Sigmoid colon (tissue), 7 donors: ENCODE measurements around the gene WNT1. TPM values are rescaled to one million over a fixed set of nuclear protein-coding genes. Genes with fewer than 3 reads are reported as not detected.

Experiments
- DNase-seq: peaks from one replicate; pipeline ENCODE4 v3.0.0-alpha.2; 2019
- H3K27ac ChIP-seq, 4 donors: fragments of 200-600 bp; sonication (generic); one replicate each; pipeline ENCODE4 v1.5.1; 2016 to 2019; ENCODE audit warnings: mild to moderate bottlenecking in 1 of 4
- H3K27me3 ChIP-seq, 3 donors: fragments of 200-600 bp; sonication (generic); one replicate each; pipeline ENCODE4 v1.5.1; 2019; ENCODE audit warnings: mild to moderate bottlenecking in 1 of 3
- H3K36me3 ChIP-seq, 4 donors: fragments of 200-600 bp; sonication (generic); one replicate each; pipeline ENCODE4 v1.5.1; 2016 to 2019
- H3K4me1 ChIP-seq, 4 donors: fragments of 200-600 bp; sonication (generic); one replicate each; pipeline ENCODE4 v1.5.1; 2017 to 2019
- H3K4me3 ChIP-seq, 4 donors: fragments of 200-600 bp; sonication (generic); one replicate each; pipeline ENCODE4 v1.5.1; 2017 to 2019; ENCODE audit warnings: mild to moderate bottlenecking in 2 of 4, moderate library complexity in 1 of 4
- H3K9me3 ChIP-seq, 4 donors: fragments of 200-600 bp in 3 of 4; sonication (generic) in 3 of 4; one replicate each; pipeline versions ENCODE4 v1.5.1 to v1.6.1; 2013 to 2019
- CTCF ChIP-seq, 4 experiments: fragments of 450-650 bp in 3 of 4; fragments of 200-600 bp in 1 of 4; IDR thresholded peaks; one replicate each; pipeline ENCODE4 v1.5.1; 2016 to 2019; ENCODE audit warnings: antibody characterized with exemption in 4 of 4, mild to moderate bottlenecking in 3 of 4, moderate library complexity in 2 of 4
- EP300 ChIP-seq, 4 donors: sonication (generic); formaldehyde crosslinking; IDR thresholded peaks; one replicate each; pipeline ENCODE4 v1.6.1; 2017; ENCODE audit warnings: antibody characterized with exemption in 4 of 4
- POLR2A ChIP-seq, 2 donors: fragments of 450-650 bp; IDR thresholded peaks; one replicate each; pipeline ENCODE4 v1.6.1; 2016; ENCODE audit warnings: antibody characterized with exemption in 2 of 2, mild to moderate bottlenecking in 2 of 2, moderate library complexity in 2 of 2
- POLR2AphosphoS5 ChIP-seq, 4 donors: sonication (generic); formaldehyde crosslinking; IDR thresholded peaks; one replicate each; pipeline ENCODE4 v1.6.1; 2017; ENCODE audit warnings: antibody characterized with exemption in 4 of 4
- WGBS, 2 donors: extraction: QIAGEN DNeasy Blood & Tissue Kit; methylation state at CpG; one replicate each; pipeline ENCODE4 v1.1.7; 2013; 5-methylcytosine and 5-hydroxymethylcytosine counted together
- intact Hi-C: fragments of 100-400 bp; cut with DNase I; formaldehyde crosslinking; loops from one replicate; pipeline ENCODE4 v1.15.1; 2023
- polyA plus RNA-seq, 3 donors: library from polyadenylated mRNA; stranded (reverse); fragments of 200-250 nt; gene quantifications; one replicate each; pipeline ENCODE4 v1.2.3, GENCODE V29; 2013
- total RNA-seq, 4 donors: library from RNA; depleted of rRNA; stranded (reverse); fragments of >200 nt; gene quantifications; one replicate each; pipeline ENCODE4 v1.1.0, GENCODE V29; 2016
- donor health status: healthy with polysubstance abuse.
- donor health status: Bipolar disorder and iron deficiency.
- donor health status: healthy.

WNT1 gene
- total and polyA plus RNA-seq, 7 donors: 0.10 TPM; not detected in 6

DNA sequence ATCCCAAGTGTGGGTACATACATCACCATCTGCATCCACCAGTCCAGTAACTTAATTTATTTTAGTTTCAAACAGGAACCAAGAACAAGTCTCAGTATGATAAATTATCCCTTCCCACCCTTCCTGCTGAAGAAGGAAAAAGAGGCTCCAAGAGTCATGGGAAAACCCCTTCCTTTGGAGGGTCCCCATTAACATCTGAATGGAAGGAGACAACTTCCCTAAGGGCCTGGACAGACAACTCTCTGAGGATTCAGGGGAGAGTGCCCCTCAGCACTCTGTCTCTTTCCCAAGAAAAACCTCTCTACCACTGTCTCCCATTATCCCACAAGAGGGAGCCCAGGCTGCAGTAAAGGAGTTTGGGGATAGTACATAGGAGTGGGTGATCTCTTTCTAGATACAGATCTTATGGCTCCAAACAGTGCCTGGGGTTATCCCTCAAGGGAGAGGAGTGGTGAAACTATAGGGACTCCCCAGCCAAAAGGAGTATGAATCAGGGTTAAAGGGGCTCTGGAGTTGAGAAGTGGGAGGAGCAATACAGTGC lies 12.8 kb upstream of the WNT1 start:
- no peak for TF ChIP-seq EP300 (IDR thresholded peaks at IDR 0.05)
- TF ChIP-seq CTCF (IDR thresholded peaks at IDR 0.05): no peak
- no peak for TF ChIP-seq POLR2A (IDR thresholded peaks at IDR 0.05)
- no peak for TF ChIP-seq POLR2AphosphoS5 (IDR thresholded peaks at IDR 0.05)
- no peak for DNase-seq
- Histone ChIP-seq H3K4me1 (peaks cover 0 to 10% (median 8%) of the 10 kb centered on the region in 4 donors), H3K9me3 (no peaks in the 10 kb centered on the region), H3K4me3 (no peak overlapping the region), H3K27me3 (peaks cover 2 to 22% (median 7%) of the 10 kb centered on the region in 3 donors), H3K36me3 (no peaks in the 10 kb centered on the region), H3K27ac (no peak overlapping the region)
- intact Hi-C loops: no loop called here

DNA sequence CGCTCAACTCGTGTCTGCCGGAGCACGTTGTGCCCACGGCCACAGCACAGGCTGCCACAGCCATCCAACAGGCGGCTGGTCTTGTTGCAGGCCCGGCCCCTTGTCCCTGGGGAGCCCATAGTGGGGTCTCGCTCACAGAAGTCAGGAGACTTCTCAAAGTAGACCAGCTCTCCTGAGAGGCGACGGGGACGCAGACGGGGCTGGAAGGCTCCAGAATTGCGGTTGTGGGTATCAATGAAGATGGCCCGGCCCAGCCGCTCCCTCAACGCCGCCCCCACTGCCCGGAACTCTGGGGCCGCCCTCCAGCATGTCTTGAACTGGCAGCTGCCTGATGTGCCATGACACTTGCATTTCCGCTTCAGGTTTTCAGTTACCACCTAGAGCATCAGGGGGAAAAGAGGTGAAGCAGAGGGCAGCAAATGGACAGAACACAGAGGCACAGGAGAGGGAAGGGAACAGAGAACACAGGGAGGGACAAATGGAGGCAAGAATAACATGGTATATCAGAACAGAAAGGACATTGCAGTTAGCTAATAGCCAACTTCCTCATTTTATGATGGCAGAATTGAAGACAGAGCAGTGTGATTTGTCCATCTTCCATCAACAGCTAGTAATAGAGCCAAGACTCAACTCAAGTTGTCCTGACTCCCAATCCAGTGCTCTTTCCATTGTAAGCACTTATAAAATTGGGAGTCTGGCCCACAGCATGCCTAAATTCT lies 11.8 kb upstream of the WNT1 start:
- H3K9me3 ChIP-seq: no peaks in the 10 kb centered on the region
- H3K27me3 ChIP-seq: peaks cover 11 to 25% (median 17%) of the 10 kb centered on the region in 3 donors
- intact Hi-C loops: no loop called here
- H3K4me1 ChIP-seq: peaks cover 0 to 17% (median 14%) of the 10 kb centered on the region in 4 donors
- no peak for DNase-seq
- no peaks in the 10 kb centered on the region for H3K36me3 ChIP-seq
- no peak overlapping the region for H3K4me3 ChIP-seq
- H3K27ac ChIP-seq: no peak overlapping the region
- TF ChIP-seq EP300 (IDR thresholded peaks at IDR 0.05) (no peak), POLR2A (IDR thresholded peaks at IDR 0.05) (no peak)
- 79 to 85% methylated on average over 20 of the region's 20 CpGs for WGBS, 2 donors

DNA sequence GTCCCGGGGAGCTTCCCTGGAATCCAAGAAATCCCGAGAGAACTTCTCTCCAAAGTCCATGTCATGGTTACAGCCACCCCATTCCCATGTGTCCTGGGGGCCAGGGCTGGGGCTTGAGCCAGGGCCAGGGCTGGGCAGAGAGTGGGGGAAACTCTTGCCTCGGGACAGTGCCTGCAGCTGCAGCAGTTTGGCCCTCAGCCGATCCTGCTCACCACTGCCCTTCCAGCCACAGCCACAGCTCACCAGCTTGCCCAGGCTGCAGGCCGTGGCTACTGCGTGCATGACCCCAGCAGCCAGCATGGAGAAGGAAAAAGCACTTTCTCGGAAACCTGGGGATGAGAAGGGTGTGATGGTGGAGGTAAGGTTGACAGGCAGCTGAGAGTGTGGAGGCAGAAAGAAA lies 10.1 kb upstream of the WNT1 start:
- Histone ChIP-seq H3K9me3 (no peaks in the 10 kb centered on the region), H3K27ac (no peak overlapping the region), H3K27me3 (peaks cover 23 to 42% (median 33%) of the 10 kb centered on the region in 3 donors), H3K36me3 (no peaks in the 10 kb centered on the region), H3K4me1 (peaks cover 0 to 28% (median 24%) of the 10 kb centered on the region in 4 donors), H3K4me3 (no peak overlapping the region)
- WGBS, 2 donors: 77 to 82% methylated on average over 7 of the region's 7 CpGs
- intact Hi-C loops: no loop called here
- DNase-seq: no peak
- TF ChIP-seq POLR2A (IDR thresholded peaks at IDR 0.05): no peak
- no peak for TF ChIP-seq POLR2AphosphoS5 (IDR thresholded peaks at IDR 0.05)
- TF ChIP-seq EP300 (IDR thresholded peaks at IDR 0.05): no peak
- TF ChIP-seq CTCF (IDR thresholded peaks at IDR 0.05): no peak

- peaks cover 25 to 46% (median 38%) of the 10 kb centered on the region in 3 donors for H3K27me3 ChIP-seq
- no peaks in the 10 kb centered on the region for H3K36me3 ChIP-seq
- TF ChIP-seq POLR2A (IDR thresholded peaks at IDR 0.05): no peak
- TF ChIP-seq CTCF (IDR thresholded peaks at IDR 0.05): no peak
- TF ChIP-seq EP300 (IDR thresholded peaks at IDR 0.05): no peak
- TF ChIP-seq POLR2AphosphoS5 (IDR thresholded peaks at IDR 0.05): no peak
- no peak for DNase-seq
- peaks cover 0 to 28% (median 24%) of the 10 kb centered on the region in 4 donors for H3K4me1 ChIP-seq
- H3K27ac ChIP-seq: no peak overlapping the region
- no peaks in the 10 kb centered on the region for H3K9me3 ChIP-seq
- intact Hi-C loops: no loop called here
- 63 to 78% methylated on average over 3 of the region's 3 CpGs for WGBS, 2 donors
- no peak overlapping the region for H3K4me3 ChIP-seq
These were observed 9.7 kb upstream of the WNT1 start for GRCh38 chr12:48968467-48968866.

- H3K27me3 ChIP-seq: peaks cover 33 to 54% (median 46%) of the 10 kb centered on the region in 3 donors
- 30 to 53% methylated on average over 8 of the region's 8 CpGs for WGBS, 2 donors
- intact Hi-C loops: no loop called here
- H3K36me3 ChIP-seq: no peaks in the 10 kb centered on the region
- no peaks in the 10 kb centered on the region for H3K9me3 ChIP-seq
- peak overlapping the region in 1 of 4 donors; percentile 22 for H3K27ac ChIP-seq
- peaks cover 0 to 28% (median 24%) of the 10 kb centered on the region in 4 donors for H3K4me1 ChIP-seq
- TF ChIP-seq POLR2AphosphoS5 (IDR thresholded peaks at IDR 0.05) (no peak), EP300 (IDR thresholded peaks at IDR 0.05) (no peak)
- H3K4me3 ChIP-seq: no peak overlapping the region
- DNase-seq: no peak
These were observed 8.9 kb upstream of the WNT1 start for GRCh38 chr12:48969160-48969771.
